B cell (primary cell): ENCODE results near the gene CCDC18. TPM values are rescaled to one million over a fixed set of nuclear protein-coding genes. Genes with fewer than 3 reads are reported as not detected.
A peak's percentile ranks its signal among the peaks of the same experiment; 100 is the strongest.
"Not testable (repeated sequence)": the region's sequence is repeated elsewhere in the genome, so short reads cannot be mapped to it uniquely, and the experiment has no call there.

Source experiments
- ATAC-seq: fragments of 200-7000 bp; cut with Tn5 transposase; one replicate; pipeline ENCODE4 v1.10.0; 2021; ENCODE audit warnings: low read depth, mild to moderate bottlenecking, moderate number of reproducible peaks, moderate library complexity
- CTCF ChIA-PET: fragments of 350-600 bp; sonication (Branson Sonifier 250); formaldehyde crosslinking; loops from one replicate; lab custom pipeline; 2021; ENCODE audit warnings: antibody characterized with exemption, inconsistent platforms; lab: Charles Lee
- POLR2A ChIA-PET: fragments of 350-600 bp; sonication (Branson Sonifier 250); formaldehyde crosslinking; loops from one replicate; lab custom pipeline; 2021; ENCODE audit warnings: antibody characterized with exemption; lab: Charles Lee
- DNase-seq: peaks from one replicate; pipeline ENCODE4 v3.0.0; 2013
- H2AFZ ChIP-seq: 2 replicates; pipeline ENCODE4 v1.6.1; 2012; ENCODE audit warnings: mild to moderate bottlenecking, low read depth, low read length; ENCODE audit not compliant: insufficient read depth, poor library complexity, severe bottlenecking
- H3K27ac ChIP-seq, 2 donors: 1 replicate in 1 of 2; 2 replicates in 1 of 2; pipeline ENCODE4 v1.5.1; 2012 to 2013; ENCODE audit warnings: low read length in 2 of 2, mild to moderate bottlenecking in 2 of 2, moderate library complexity in 1 of 2
- H3K27me3 ChIP-seq, 4 experiments: fragments of 200-600 bp in 1 of 4; sonication (generic) in 1 of 4; replicated peaks in 1 of 4; 1 replicate in 2 of 4; 2 replicates in 2 of 4; pipeline versions ENCODE4 v1.6.1 to v1.7.0; 2013 to 2016; ENCODE audit warnings: low read length in 3 of 4, mild to moderate bottlenecking in 2 of 4, mixed read lengths in 1 of 4, moderate library complexity in 1 of 4; ENCODE audit not compliant: insufficient read depth in 4 of 4, control insufficient read depth in 3 of 4; ENCODE audit errors: control extremely low read depth in 1 of 4
- H3K36me3 ChIP-seq, 2 experiments: replicated peaks in 1 of 2; 1 replicate in 1 of 2; 2 replicates in 1 of 2; pipeline versions ENCODE4 v1.6.1 to v1.7.1; 2013; ENCODE audit warnings: low read length in 1 of 2; ENCODE audit not compliant: insufficient read depth in 2 of 2, control insufficient read depth in 1 of 2; ENCODE audit errors: control extremely low read depth in 1 of 2, extremely low read depth in 1 of 2
- H3K4me1 ChIP-seq, 2 donors: fragments of 200-600 bp in 1 of 2; sonication (generic) in 1 of 2; 1 replicate in 1 of 2; 2 replicates in 1 of 2; pipeline versions ENCODE4 v1.5.1 to v1.6.1; 2013 to 2017; ENCODE audit warnings: low read length in 2 of 2; ENCODE audit not compliant: control insufficient read depth in 2 of 2, insufficient read depth in 2 of 2
- H3K4me2 ChIP-seq: replicated peaks from 2 replicates; pipeline ENCODE3; 2012; ENCODE audit warnings: mild to moderate bottlenecking, low read depth, low read length; ENCODE audit not compliant: poor library complexity, severe bottlenecking
- H3K4me3 ChIP-seq, 5 experiments: fragments of 200-600 bp in 1 of 5; sonication (generic) in 1 of 5; 1 replicate in 3 of 5; 2 replicates in 2 of 5; pipeline versions ENCODE4 v1.5.1 to v1.7.0; 2011 to 2016; ENCODE audit warnings: low read length in 4 of 5, mild to moderate bottlenecking in 4 of 5, low read depth in 2 of 5, control low read depth in 1 of 5, moderate library complexity in 1 of 5; ENCODE audit not compliant: insufficient read depth in 1 of 5; ENCODE audit errors: control extremely low read depth in 1 of 5, extremely low read depth in 1 of 5
- H3K79me2 ChIP-seq: fragments of 200-600 bp; sonication (generic); one replicate; pipeline ENCODE4 v1.6.0; 2016; ENCODE audit warnings: low read length; ENCODE audit not compliant: control insufficient read depth, insufficient read depth
- H3K9ac ChIP-seq: fragments of 200-600 bp; sonication (generic); 2 replicates; pipeline ENCODE4 v1.6.1; 2017; ENCODE audit warnings: mild to moderate bottlenecking, low read length, moderate library complexity
- H3K9me3 ChIP-seq, 3 donors: one replicate each; pipeline versions ENCODE4 v1.6.1 to v1.7.1; 2013; ENCODE audit warnings: low read length in 2 of 3; ENCODE audit not compliant: control insufficient read depth in 2 of 3, insufficient read depth in 1 of 3; ENCODE audit errors: control extremely low read depth in 1 of 3
- H4K20me1 ChIP-seq: 2 replicates; pipeline ENCODE4 v1.6.0; 2012; ENCODE audit warnings: mild to moderate bottlenecking, low read length; ENCODE audit not compliant: insufficient read depth, control insufficient read depth, poor library complexity, severe bottlenecking
- H3K27ac Mint-ChIP-seq: one replicate; pipeline ENCODE4 v1.8.0; 2021; ENCODE audit warnings: mixed read lengths
- H3K27me3 Mint-ChIP-seq: one replicate; pipeline ENCODE4 v1.8.0; 2021; ENCODE audit warnings: mixed read lengths
- H3K4me1 Mint-ChIP-seq: one replicate; pipeline ENCODE4 v1.8.0; 2021; ENCODE audit warnings: mixed read lengths
- H3K4me3 Mint-ChIP-seq: one replicate; pipeline ENCODE4 v1.8.0; 2021; ENCODE audit warnings: mixed read lengths
- H3K9me3 Mint-ChIP-seq: one replicate; pipeline ENCODE4 v1.8.0; 2022; ENCODE audit warnings: mixed read lengths; ENCODE audit not compliant: insufficient read depth
- EZH2 ChIP-seq: IDR thresholded peaks from 2 replicates; pipeline ENCODE4 v1.6.1; 2012; ENCODE audit warnings: borderline replicate concordance, low read depth, mild to moderate bottlenecking, moderate library complexity, low read length; ENCODE audit not compliant: insufficient read depth, poor library complexity, severe bottlenecking
- WGBS: methylation state at CpG from one replicate; pipeline ENCODE4 v1.1.5; 2013; ENCODE audit warnings: missing lambda C conversion rate; ENCODE audit not compliant: insufficient coverage; 5-methylcytosine and 5-hydroxymethylcytosine counted together
- intact Hi-C: fragments of 100-400 bp; cut with micrococcal nuclease; formaldehyde crosslinking; loops from one replicate; pipeline ENCODE4 v1.10.0; 2022
- polyA plus RNA-seq: library from polyadenylated mRNA; depleted of rRNA; stranded (reverse); fragments of >200 nt; gene quantifications from 2 replicates; pipeline ENCODE4 v1.2.3, GENCODE V29; 2012
- total RNA-seq, 2 donors: library from RNA; stranded (reverse); fragments of 120-200 nt in 1 of 2; gene quantifications; 1 replicate in 1 of 2; 2 replicates in 1 of 2; pipeline versions ENCODE4 v1.2.3 to v1.2.4, GENCODE V29; 2013 to 2022
- TF ChIP-seq, protein P1 (sequence below): fragments of 200-600 bp; IDR thresholded peaks from one replicate; pipeline ENCODE4 v1.8.0; 2022; ENCODE audit warnings: antibody characterized with exemption, mild to moderate bottlenecking

CCDC18 gene
- total and polyA plus RNA-seq, 2 donors (not counting 1 experiment from before 2014, with no cell fraction given): 7.7 to 16.0 TPM

GRCh38 chr1:93219443-93219842 lies 38.9 kb downstream of the CCDC18 start:
- no peaks in the 10 kb centered on the region for H3K27me3 Mint-ChIP-seq
- ATAC-seq: peak; percentile 57
- no peaks in the 10 kb centered on the region for H3K9me3 Mint-ChIP-seq
- peak overlapping the region; percentile 82 for H3K4me3 Mint-ChIP-seq
- intact Hi-C loops: loop anchor here (2.0 kb wide), 1 partner anchor 39 kb away; the partner anchor contains the start of genes CCDC18 and TMED5
- ChIA-PET POLR2A (no interaction called here), CTCF (no interaction called here)
- no peaks in the 10 kb centered on the region for H4K20me1 ChIP-seq
- peaks cover 4 to 7% of the 10 kb centered on the region in 2 experiments for H3K36me3 ChIP-seq
- H3K9me3 ChIP-seq: no peaks in the 10 kb centered on the region
- peak overlapping the region; percentile 64 for H3K27ac Mint-ChIP-seq
- peak overlapping the region; percentile 79 for H2AFZ ChIP-seq
- no peaks in the 10 kb centered on the region for H3K79me2 ChIP-seq
- no peaks in the 10 kb centered on the region for H3K27me3 ChIP-seq
- peak overlapping the region; percentile 69 for H3K9ac ChIP-seq
- H3K4me2 ChIP-seq: peak overlapping the region; percentile 68
- peak; percentile 30 for DNase-seq
- H3K27ac ChIP-seq: peak overlapping the region; percentile 25 to 47
- TF ChIP-seq, protein P1, sequence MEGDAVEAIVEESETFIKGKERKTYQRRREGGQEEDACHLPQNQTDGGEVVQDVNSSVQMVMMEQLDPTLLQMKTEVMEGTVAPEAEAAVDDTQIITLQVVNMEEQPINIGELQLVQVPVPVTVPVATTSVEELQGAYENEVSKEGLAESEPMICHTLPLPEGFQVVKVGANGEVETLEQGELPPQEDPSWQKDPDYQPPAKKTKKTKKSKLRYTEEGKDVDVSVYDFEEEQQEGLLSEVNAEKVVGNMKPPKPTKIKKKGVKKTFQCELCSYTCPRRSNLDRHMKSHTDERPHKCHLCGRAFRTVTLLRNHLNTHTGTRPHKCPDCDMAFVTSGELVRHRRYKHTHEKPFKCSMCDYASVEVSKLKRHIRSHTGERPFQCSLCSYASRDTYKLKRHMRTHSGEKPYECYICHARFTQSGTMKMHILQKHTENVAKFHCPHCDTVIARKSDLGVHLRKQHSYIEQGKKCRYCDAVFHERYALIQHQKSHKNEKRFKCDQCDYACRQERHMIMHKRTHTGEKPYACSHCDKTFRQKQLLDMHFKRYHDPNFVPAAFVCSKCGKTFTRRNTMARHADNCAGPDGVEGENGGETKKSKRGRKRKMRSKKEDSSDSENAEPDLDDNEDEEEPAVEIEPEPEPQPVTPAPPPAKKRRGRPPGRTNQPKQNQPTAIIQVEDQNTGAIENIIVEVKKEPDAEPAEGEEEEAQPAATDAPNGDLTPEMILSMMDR: no peak
- TF ChIP-seq EZH2: no peak
- H3K4me1 ChIP-seq: peaks cover 4 to 13% of the 10 kb centered on the region in 2 donors
- H3K4me1 Mint-ChIP-seq: peaks cover 23% of the 10 kb centered on the region
- peak overlapping the region; percentile 30 to 65 (median 46) for H3K4me3 ChIP-seq
- WGBS: 32% methylated on average over 4 of the region's 6 CpGs

- no CpG with 5 or more reads among the region's 5 CpGs for WGBS
- H3K27ac ChIP-seq, DNase-seq, H3K9ac ChIP-seq, H3K4me3 Mint-ChIP-seq, H2AFZ ChIP-seq, ATAC-seq, H3K36me3 ChIP-seq, H3K27me3 Mint-ChIP-seq, H3K27me3 ChIP-seq, H3K9me3 Mint-ChIP-seq, POLR2A ChIA-PET, H3K4me3 ChIP-seq, H3K9me3 ChIP-seq, H4K20me1 ChIP-seq, H3K27ac Mint-ChIP-seq, intact Hi-C loops, H3K4me2 ChIP-seq, CTCF ChIA-PET, H3K79me2 ChIP-seq: not testable (repeated sequence)
- peaks cover 9 to 20% of the 10 kb centered on the region in 2 donors for H3K4me1 ChIP-seq
- H3K4me1 Mint-ChIP-seq: peaks cover 31% of the 10 kb centered on the region
Measured at GRCh38 chr1:93220716-93221115, 40.2 kb downstream of the CCDC18 start.
